ENCODE data around the gene CAMK2G. TPM values are rescaled to one million over a fixed set of nuclear protein-coding genes. Genes with fewer than 3 reads are reported as not detected.
"Not testable (repeated sequence)": the region's sequence is repeated elsewhere in the genome, so short reads cannot be mapped to it uniquely, and the experiment has no call there.

Gene CAMK2G
- total RNA-seq, 2 experiments from 2014 or later: 22.9 to 26.3 TPM

DNA sequence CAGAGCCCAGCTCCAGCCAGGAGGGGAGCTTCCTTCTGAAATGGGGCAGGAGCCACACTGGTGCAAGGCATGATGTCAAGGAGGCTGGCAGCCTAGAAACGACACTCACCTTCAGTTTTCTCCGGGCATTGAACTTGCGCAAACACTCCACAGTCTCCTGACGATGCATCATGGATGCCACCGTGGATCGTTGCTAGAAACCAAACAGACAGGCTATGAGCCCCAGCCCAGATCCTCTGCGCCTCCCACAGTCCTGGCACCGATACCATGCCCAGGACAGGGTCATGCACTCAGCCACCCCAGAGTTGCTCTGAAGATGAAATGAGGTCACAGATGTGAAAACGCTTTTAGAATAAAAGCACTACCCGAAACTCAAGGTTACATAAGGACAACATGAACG, 32.0 kb downstream of the CAMK2G start:
- no peaks in the 10 kb centered on the region for H3K9me3 Mint-ChIP-seq
- no peak overlapping the region for H3K4me3 Mint-ChIP-seq
- peaks cover 13% of the 10 kb centered on the region for H3K36me3 Mint-ChIP-seq (ENCODE audit: low read depth)
- no peak for DNase-seq
- CTCF ChIA-PET: interaction anchor here (1.8 to 15.3 kb wide), 2 partner anchors 37 to 98 kb away, joined by 7 to 443 read pairs; partner anchors contain the start of gene CAMK2G
- intact Hi-C loops (cut with micrococcal nuclease): no loop called here
- no peaks in the 10 kb centered on the region for H3K4me1 Mint-ChIP-seq (ENCODE audit: low read depth)
- H3K27me3 Mint-ChIP-seq (ENCODE audit: low read depth): no peaks in the 10 kb centered on the region
- H3K27ac Mint-ChIP-seq: no peak overlapping the region

- H3K36me3 Mint-ChIP-seq (ENCODE audit: low read depth): peaks cover 13% of the 10 kb centered on the region
- no peak overlapping the region for H3K4me3 Mint-ChIP-seq
- no peaks in the 10 kb centered on the region for H3K9me3 Mint-ChIP-seq
- no peak overlapping the region for H3K27ac Mint-ChIP-seq
- CTCF ChIA-PET: interaction anchor here (1.8 to 15.3 kb wide), 2 partner anchors 38 to 99 kb away, joined by 7 to 443 read pairs; partner anchors contain the start of gene CAMK2G
- DNase-seq: no peak
- no peaks in the 10 kb centered on the region for H3K4me1 Mint-ChIP-seq (ENCODE audit: low read depth)
- intact Hi-C loops (cut with micrococcal nuclease): no loop called here
- H3K27me3 Mint-ChIP-seq (ENCODE audit: low read depth): no peaks in the 10 kb centered on the region
Observed at GRCh38 chr10:73841526-73842285, 32.6 kb downstream of the CAMK2G start.

- Mint-ChIP-seq H3K4me1 (ENCODE audit: low read depth) (no peaks in the 10 kb centered on the region), H3K36me3 (ENCODE audit: low read depth) (peaks cover 13% of the 10 kb centered on the region), H3K4me3 (no peak overlapping the region), H3K27me3 (ENCODE audit: low read depth) (no peaks in the 10 kb centered on the region), H3K27ac (no peak overlapping the region), H3K9me3 (no peaks in the 10 kb centered on the region)
- CTCF ChIA-PET: interaction anchor here (15.3 kb wide), 1 partner anchor 38 kb away, joined by 443 read pairs; the partner anchor contains the start of gene CAMK2G
- no peak for DNase-seq
- intact Hi-C loops (cut with micrococcal nuclease): no loop called here
Observed at GRCh38 chr10:73841061-73841421, 33.3 kb downstream of the CAMK2G start.

GRCh38 chr10:73840403-73841060, 33.8 kb downstream of the CAMK2G start:
- no peaks in the 10 kb centered on the region for H3K4me1 Mint-ChIP-seq (ENCODE audit: low read depth)
- intact Hi-C loops (cut with micrococcal nuclease): no loop called here
- H3K9me3 Mint-ChIP-seq: no peaks in the 10 kb centered on the region
- H3K4me3 Mint-ChIP-seq: no peak overlapping the region
- H3K27ac Mint-ChIP-seq: no peak overlapping the region
- no peak for DNase-seq
- H3K27me3 Mint-ChIP-seq (ENCODE audit: low read depth): no peaks in the 10 kb centered on the region
- CTCF ChIA-PET: interaction anchor here (15.3 kb wide), 1 partner anchor 39 kb away, joined by 443 read pairs; the partner anchor contains the start of gene CAMK2G
- H3K36me3 Mint-ChIP-seq (ENCODE audit: low read depth): peaks cover 12% of the 10 kb centered on the region

GRCh38 chr10:73840056-73840402, 34.3 kb downstream of the CAMK2G start:
- H3K4me3 Mint-ChIP-seq: no peak overlapping the region
- peaks cover 11% of the 10 kb centered on the region for H3K36me3 Mint-ChIP-seq (ENCODE audit: low read depth)
- H3K9me3 Mint-ChIP-seq: no peaks in the 10 kb centered on the region
- intact Hi-C loops (cut with micrococcal nuclease): no loop called here
- DNase-seq: no peak
- H3K4me1 Mint-ChIP-seq (ENCODE audit: low read depth): no peaks in the 10 kb centered on the region
- H3K27me3 Mint-ChIP-seq (ENCODE audit: low read depth): no peaks in the 10 kb centered on the region
- H3K27ac Mint-ChIP-seq: no peak overlapping the region
- CTCF ChIA-PET: interaction anchor here (15.3 kb wide), 1 partner anchor 39 kb away, joined by 443 read pairs; the partner anchor contains the start of gene CAMK2G

DNA sequence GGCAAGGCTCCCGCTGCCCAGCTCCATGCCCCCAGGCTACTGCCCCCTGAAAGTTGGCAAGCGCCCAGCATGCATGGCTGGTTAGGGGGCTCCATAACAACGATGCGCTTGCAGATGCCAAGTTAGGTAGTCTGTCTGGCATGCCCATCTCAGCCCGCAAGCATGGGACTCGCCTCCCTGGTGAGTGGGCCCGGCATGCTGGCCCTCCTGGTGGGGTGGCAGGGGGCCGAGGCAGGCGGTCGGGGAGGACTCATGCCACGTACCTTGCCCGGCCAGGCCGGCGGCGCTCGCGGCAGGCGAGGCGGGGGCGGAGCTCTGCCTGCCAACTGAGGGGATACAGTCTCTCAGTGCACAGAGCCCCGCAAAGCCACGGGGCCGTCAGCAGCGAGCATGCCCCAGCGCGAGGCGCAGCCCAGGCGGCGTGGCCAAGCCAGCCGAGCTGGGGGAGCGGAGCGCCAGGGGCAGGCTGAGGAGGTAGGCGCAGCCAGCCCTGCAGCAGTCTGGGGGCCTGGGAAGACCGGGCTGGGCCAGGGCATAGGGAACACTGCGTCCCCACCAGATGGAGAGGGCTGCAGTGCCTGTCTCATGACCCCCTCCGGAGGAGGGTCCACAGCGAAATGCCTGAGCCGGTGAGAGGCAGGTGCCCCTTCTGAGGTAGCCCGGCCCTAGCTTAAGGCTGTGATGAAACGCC, 34.9 kb downstream of the CAMK2G start:
- no peaks in the 10 kb centered on the region for H3K27me3 Mint-ChIP-seq (ENCODE audit: low read depth)
- H3K4me3 Mint-ChIP-seq: no peak overlapping the region
- CTCF ChIA-PET: interaction anchor here (1.1 to 15.3 kb wide), 2 partner anchors 10 to 40 kb away, joined by 4 to 443 read pairs; partner anchors contain the start of gene CAMK2G
- peaks cover 9% of the 10 kb centered on the region for H3K36me3 Mint-ChIP-seq (ENCODE audit: low read depth)
- no peak for DNase-seq
- no peak overlapping the region for H3K27ac Mint-ChIP-seq
- no peaks in the 10 kb centered on the region for H3K4me1 Mint-ChIP-seq (ENCODE audit: low read depth)
- intact Hi-C loops (cut with micrococcal nuclease): no loop called here
- no peaks in the 10 kb centered on the region for H3K9me3 Mint-ChIP-seq

DNA sequence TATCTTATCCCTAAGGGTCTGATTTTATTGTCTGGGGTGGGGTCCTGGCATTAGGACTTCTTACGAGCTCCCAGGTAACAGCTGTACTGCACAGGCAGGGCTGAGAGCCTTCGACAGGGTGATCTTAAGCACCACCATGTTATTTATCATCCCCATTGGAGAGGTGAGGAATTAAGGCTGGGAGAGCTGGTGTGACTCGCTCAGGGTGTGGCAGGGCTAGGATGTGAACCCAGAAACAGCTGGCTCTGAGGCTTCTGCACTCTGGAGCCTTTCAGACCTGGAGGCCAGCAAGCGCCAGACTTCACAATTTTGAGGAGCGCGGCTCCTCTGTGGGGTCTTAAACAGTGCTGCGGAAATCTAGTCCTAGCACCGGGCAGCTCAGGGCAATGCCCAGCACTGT, 35.5 kb downstream of the CAMK2G start:
- DNase-seq: no peak
- CTCF ChIA-PET: interaction anchor here (1.1 to 1.3 kb wide), 3 partner anchors 10 to 41 kb away, joined by 3 to 6 read pairs (median 4); no protein-coding TSS in a partner anchor
- Mint-ChIP-seq H3K36me3 (ENCODE audit: low read depth) (peaks cover 8% of the 10 kb centered on the region), H3K4me3 (no peak overlapping the region), H3K4me1 (ENCODE audit: low read depth) (no peaks in the 10 kb centered on the region), H3K9me3 (no peaks in the 10 kb centered on the region), H3K27me3 (ENCODE audit: low read depth) (no peaks in the 10 kb centered on the region), H3K27ac (no peak overlapping the region)
- intact Hi-C loops (cut with micrococcal nuclease): no loop called here

DNA sequence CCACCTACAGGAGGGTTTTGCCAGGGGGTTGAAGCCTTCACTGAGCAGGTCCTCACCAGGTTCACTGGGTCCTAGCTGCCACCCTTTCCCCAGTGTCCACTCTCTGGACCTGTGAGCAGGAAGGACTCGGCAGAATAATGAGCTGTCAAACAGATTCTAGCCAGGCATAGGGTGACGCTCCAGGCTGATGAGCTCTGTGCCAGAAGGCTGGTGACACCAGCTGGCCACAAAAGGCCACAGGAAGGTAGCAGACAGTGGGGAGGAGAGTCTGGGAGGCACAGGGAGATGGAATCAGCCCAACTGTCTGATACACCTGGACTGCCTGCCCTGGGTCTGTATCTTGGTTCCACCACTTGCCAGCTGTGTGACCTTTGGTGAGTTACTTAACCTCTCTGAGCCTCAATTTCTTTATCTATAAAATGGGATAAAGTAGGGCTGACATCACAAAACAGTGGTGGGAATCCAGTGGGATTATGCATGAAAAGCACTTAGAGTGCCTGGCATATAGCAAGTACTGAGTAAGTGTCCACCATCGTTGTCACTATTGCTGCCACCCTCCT, 36.3 kb downstream of the CAMK2G start:
- no peaks in the 10 kb centered on the region for H3K27me3 Mint-ChIP-seq (ENCODE audit: low read depth)
- H3K36me3 Mint-ChIP-seq (ENCODE audit: low read depth): peaks cover 3% of the 10 kb centered on the region
- no peak overlapping the region for H3K4me3 Mint-ChIP-seq
- CTCF ChIA-PET: interaction anchor here (1.1 to 1.3 kb wide), 3 partner anchors 11 to 42 kb away, joined by 3 to 6 read pairs (median 4); no protein-coding TSS in a partner anchor
- no peak overlapping the region for H3K27ac Mint-ChIP-seq
- intact Hi-C loops (cut with micrococcal nuclease): no loop called here
- no peak for DNase-seq
- H3K9me3 Mint-ChIP-seq: no peaks in the 10 kb centered on the region
- no peaks in the 10 kb centered on the region for H3K4me1 Mint-ChIP-seq (ENCODE audit: low read depth)

DNA sequence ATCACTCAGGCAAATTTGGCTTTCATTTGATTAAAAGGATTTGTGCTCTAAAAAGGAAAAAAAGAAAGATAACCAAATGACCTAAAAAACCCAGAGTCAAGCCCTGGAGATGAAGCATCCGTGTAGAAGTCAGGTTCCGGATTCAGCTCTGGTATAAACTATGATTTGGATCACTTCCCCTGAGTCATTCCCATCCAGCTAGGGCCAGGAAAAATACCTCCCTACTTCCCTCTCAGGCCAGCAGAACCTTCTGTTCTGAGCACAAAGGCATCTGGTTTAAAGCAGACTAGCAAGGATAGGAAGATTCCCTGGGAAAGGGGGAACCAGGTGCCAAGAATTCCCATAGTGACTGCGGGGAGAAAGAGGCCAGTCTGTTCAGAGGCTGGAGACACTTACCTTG, 37.3 kb downstream of the CAMK2G start:
- Mint-ChIP-seq H3K9me3 (no peaks in the 10 kb centered on the region), H3K27me3 (ENCODE audit: low read depth) (no peaks in the 10 kb centered on the region), H3K27ac (no peak overlapping the region), H3K4me3 (no peak overlapping the region), H3K4me1 (ENCODE audit: low read depth) (no peaks in the 10 kb centered on the region), H3K36me3 (ENCODE audit: low read depth) (peaks cover 1% of the 10 kb centered on the region)
- DNase-seq: no peak
- intact Hi-C loops (cut with micrococcal nuclease): no loop called here
- CTCF ChIA-PET: interaction anchor here (0.9 to 1.6 kb wide), 2 partner anchors 43 to 103 kb away, joined by 5 to 6 read pairs; no protein-coding TSS in a partner anchor

DNA sequence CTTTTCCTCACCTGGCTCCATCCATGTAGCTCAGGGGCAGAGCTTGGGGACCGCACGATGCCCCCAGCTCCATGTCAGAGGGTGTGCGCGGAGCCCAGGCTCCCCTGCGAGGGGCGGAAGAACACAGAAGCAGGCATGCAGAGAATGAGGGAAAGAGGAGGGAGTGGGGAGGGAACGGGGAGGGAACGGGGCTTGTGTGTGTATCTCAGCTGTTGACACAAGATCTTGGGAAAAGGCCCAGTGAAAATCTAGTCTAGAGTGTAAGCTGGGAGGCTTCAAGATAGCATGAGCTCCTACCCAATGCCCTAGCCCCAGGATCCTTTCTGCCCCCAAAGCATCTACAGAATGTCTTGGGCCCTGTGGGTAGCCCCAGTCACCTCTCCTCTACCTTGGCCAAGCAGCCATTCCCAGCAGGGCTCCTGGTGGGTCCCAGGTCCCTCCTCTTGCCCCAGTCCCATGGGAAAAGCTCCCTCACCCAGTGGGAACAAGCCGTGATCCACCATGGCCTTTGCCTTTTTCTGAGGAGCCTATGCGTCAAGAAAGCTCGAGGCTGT, 37.9 kb downstream of the CAMK2G start:
- no peak overlapping the region for H3K27ac Mint-ChIP-seq
- H3K9me3 Mint-ChIP-seq: no peaks in the 10 kb centered on the region
- no peaks in the 10 kb centered on the region for H3K4me1 Mint-ChIP-seq (ENCODE audit: low read depth)
- no peak overlapping the region for H3K4me3 Mint-ChIP-seq
- CTCF ChIA-PET: interaction anchor here (0.9 to 1.6 kb wide), 2 partner anchors 43 to 104 kb away, joined by 5 to 6 read pairs; no protein-coding TSS in a partner anchor
- intact Hi-C loops (cut with micrococcal nuclease): no loop called here
- no peaks in the 10 kb centered on the region for H3K27me3 Mint-ChIP-seq (ENCODE audit: low read depth)
- peaks cover 1% of the 10 kb centered on the region for H3K36me3 Mint-ChIP-seq (ENCODE audit: low read depth)
- DNase-seq: no peak

DNA sequence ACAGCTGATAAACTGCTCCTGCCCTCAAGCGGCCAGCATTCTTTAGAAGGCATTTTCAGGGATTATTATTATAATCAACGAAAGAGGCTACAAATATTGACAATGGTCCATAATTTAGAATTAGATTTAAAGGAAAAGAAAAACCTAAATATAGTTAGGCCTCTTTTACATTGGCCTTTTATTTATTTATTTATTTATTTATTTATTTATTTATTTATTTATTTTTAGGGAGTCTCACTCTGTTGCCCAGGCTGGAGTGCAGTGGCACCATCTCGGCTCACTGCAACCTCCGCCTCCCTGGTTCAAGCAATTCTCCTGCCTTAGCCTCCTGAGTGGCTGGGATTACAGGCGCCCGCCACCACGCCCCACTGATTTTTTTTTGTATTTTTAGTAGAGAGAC, 45.3 kb downstream of the CAMK2G start:
- H3K36me3 Mint-ChIP-seq (ENCODE audit: low read depth); DNase-seq; H3K27ac Mint-ChIP-seq; H3K4me1 Mint-ChIP-seq (ENCODE audit: low read depth); H3K9me3 Mint-ChIP-seq; H3K4me3 Mint-ChIP-seq; intact Hi-C loops (cut with micrococcal nuclease); H3K27me3 Mint-ChIP-seq (ENCODE audit: low read depth): not testable (repeated sequence)
- CTCF ChIA-PET: interaction anchor here (1.1 to 1.9 kb wide), 2 partner anchors 34 to 57 kb away, joined by 3 to 5 read pairs; no protein-coding TSS in a partner anchor
